Measurements from ENCODE around the gene EVPL. TPM values are rescaled to one million over a fixed set of nuclear protein-coding genes. Genes with fewer than 3 reads are reported as not detected.
"Not testable (repeated sequence)": the region's sequence is repeated elsewhere in the genome, so short reads cannot be mapped to it uniquely, and the experiment has no call there.

EVPL gene
- total and polyA plus RNA-seq, 12 donors, result 0.04 to 0.31 (median 0.05) TPM; not detected in 6

- 0% methylated on average over 69 to 72 of the region's 72 CpGs for WGBS, 2 donors
- Histone ChIP-seq H3K36me3 (peaks cover 0 to 19% (median 0%) of the 10 kb centered on the region in 9 donors), H3K27ac (peak within 1 kb of the TSS; percentile 96 to 99 (median 98)), H3K9me3 (no peaks in the 10 kb centered on the region), H3K4me1 (peaks cover 0 to 77% (median 47%) of the 10 kb centered on the region in 9 donors), H3K4me3 (peak within 1 kb of the TSS; percentile 70 to 97 (median 82)), H3K27me3 (no peaks in the 10 kb centered on the region)
- DNase-seq (peak; percentile 98 to 99), ATAC-seq (peak; percentile 97 to 99 (median 98))
- intact Hi-C loops (cut with DNase I), result loop anchor here in 2 of 10 donors (1.0 to 5.0 kb wide), 3 partner anchors 37 to 74 kb away; partner anchors contain the start of gene FBF1 (in 1 of the 2)
- TF ChIP-seq, protein P1, sequence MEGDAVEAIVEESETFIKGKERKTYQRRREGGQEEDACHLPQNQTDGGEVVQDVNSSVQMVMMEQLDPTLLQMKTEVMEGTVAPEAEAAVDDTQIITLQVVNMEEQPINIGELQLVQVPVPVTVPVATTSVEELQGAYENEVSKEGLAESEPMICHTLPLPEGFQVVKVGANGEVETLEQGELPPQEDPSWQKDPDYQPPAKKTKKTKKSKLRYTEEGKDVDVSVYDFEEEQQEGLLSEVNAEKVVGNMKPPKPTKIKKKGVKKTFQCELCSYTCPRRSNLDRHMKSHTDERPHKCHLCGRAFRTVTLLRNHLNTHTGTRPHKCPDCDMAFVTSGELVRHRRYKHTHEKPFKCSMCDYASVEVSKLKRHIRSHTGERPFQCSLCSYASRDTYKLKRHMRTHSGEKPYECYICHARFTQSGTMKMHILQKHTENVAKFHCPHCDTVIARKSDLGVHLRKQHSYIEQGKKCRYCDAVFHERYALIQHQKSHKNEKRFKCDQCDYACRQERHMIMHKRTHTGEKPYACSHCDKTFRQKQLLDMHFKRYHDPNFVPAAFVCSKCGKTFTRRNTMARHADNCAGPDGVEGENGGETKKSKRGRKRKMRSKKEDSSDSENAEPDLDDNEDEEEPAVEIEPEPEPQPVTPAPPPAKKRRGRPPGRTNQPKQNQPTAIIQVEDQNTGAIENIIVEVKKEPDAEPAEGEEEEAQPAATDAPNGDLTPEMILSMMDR (IDR thresholded peaks at IDR 0.05), result peak in 7 of 9 donors; percentile 19 to 69 (median 46)
Measured at GRCh38 chr17:75978938-75979704, 48.0 kb downstream of the EVPL start, which contains the start of the genes ACOX1 and TEN1. Gene ACOX1 (minus strand): TSS chr17:75979166. CDS start chr17:75979073, 93 bp downstream. Gene TEN1 (plus strand): TSS chr17:75979240. CDS start chr17:75986193, 6,953 bp downstream.

DNA sequence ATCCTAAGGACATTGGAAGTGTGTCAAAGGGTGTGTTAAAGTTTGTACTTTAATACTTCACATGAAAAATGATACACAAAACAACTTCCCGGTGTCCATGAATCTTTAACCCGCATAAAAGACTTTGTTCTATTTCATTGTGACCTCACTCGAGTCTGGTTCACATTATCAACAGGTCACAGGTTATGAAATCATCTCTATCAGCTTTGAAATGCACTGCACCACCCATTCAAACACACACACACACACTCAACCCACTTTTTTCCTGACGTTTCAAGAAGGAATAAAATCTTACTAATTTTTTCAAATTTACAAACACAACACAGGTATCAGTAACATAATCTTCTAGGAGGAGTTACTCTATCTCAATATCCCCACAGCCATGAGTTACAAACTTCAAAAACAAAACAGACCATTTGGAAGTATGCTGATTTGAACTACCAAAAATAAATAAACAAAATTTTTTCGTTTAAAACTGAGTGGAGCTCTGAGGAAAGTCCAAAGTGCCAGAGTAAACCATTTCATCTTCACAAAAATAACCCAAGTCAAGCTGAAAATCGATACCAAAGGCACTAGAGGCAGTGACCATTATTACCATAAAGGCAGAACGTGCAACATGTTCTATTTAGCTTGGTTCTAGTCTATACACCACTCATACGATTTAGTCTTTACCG lies 50.8 kb downstream of the EVPL start:
- Histone ChIP-seq H3K36me3 (peaks cover 0 to 45% (median 11%) of the 10 kb centered on the region in 9 donors), H3K4me1 (peaks cover 0 to 66% (median 51%) of the 10 kb centered on the region in 9 donors), H3K4me3 (peak overlapping the region in 5 of 10 donors; percentile 2 to 19 (median 10)), H3K9me3 (no peaks in the 10 kb centered on the region), H3K27ac (peak overlapping the region in 8 of 10 donors; percentile 0 to 60 (median 46)), H3K27me3 (no peaks in the 10 kb centered on the region)
- 47 to 51% methylated on average over 9 of the region's 9 CpGs for WGBS, 2 donors
- TF ChIP-seq, protein P1 (IDR thresholded peaks at IDR 0.05), result no peak
- DNase-seq, result no peak
- intact Hi-C loops (cut with DNase I), result loop anchor here in 2 of 10 donors (5.0 kb wide), 2 partner anchors 34 to 69 kb away; partner anchors contain the start of gene FBF1 (in 1 of the 2)
- ATAC-seq, result no peak

DNA sequence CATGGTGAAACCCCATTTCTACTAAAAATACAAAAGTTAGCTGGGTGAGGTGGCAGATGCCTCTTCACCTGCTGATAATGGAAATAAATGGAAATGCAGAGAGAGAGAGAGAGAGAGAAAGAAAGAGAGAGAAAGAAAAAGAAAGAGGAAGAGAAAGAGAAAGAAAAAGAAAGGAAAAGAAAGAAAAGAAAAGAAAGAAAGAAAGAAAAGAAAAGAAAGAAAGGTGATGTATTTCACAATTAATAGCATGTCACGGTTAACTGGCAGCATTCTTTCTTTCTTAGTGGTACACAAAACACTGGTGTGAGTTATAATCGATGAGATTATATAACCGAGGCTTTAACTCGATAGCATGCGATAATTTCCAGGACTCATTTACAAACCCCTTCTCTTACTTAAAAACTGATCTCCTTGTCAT lies 51.3 kb downstream of the EVPL start:
- ATAC-seq (no peak), DNase-seq (no peak)
- H3K27ac ChIP-seq, result peak overlapping the region in 9 of 10 donors; percentile 0 to 60 (median 39)
- intact Hi-C loops (cut with DNase I), result loop anchor here in 2 of 10 donors (5.0 kb wide), 2 partner anchors 33 to 68 kb away; partner anchors contain the start of gene FBF1 (in 1 of the 2)
- H3K9me3 ChIP-seq, result no peaks in the 10 kb centered on the region
- peaks cover 0 to 61% (median 45%) of the 10 kb centered on the region in 9 donors for H3K4me1 ChIP-seq
- WGBS, 2 donors, result 60 to 62% methylated on average over 5 of the region's 5 CpGs
- TF ChIP-seq, protein P1 (IDR thresholded peaks at IDR 0.05), result no peak
- peak overlapping the region in 5 of 10 donors; percentile 2 to 19 (median 10) for H3K4me3 ChIP-seq
- H3K27me3 ChIP-seq, result no peaks in the 10 kb centered on the region
- H3K36me3 ChIP-seq, result peaks cover 0 to 51% (median 11%) of the 10 kb centered on the region in 9 donors

DNA sequence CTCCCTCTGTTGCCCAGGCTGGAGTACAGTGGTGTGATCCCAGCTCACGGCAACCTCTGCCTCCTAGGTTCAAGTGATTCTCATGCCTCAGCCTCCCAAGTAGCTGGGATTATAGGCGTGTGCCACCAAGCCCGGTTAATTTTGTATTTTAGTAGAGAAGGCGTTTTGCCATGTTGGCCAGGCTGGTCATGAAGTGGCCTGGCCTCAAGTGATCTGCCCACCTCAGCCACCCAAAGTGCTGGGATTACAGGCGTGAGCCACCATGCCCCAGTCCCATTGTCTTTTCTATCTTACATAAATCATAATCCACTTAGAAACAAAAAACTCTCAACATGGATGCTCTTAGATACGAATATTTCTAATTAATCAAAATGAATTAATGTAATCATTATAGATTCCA lies 51.9 kb downstream of the EVPL start:
- peaks cover 0 to 59% (median 44%) of the 10 kb centered on the region in 9 donors for H3K4me1 ChIP-seq
- peaks cover 0 to 56% (median 11%) of the 10 kb centered on the region in 9 donors for H3K36me3 ChIP-seq
- not testable (repeated sequence) for H3K27me3 ChIP-seq, DNase-seq, H3K9me3 ChIP-seq, H3K4me3 ChIP-seq, ATAC-seq
- WGBS, 2 donors, result 93 to 96% methylated on average over 6 of the region's 6 CpGs
- intact Hi-C loops (cut with DNase I), result loop anchor here in 2 of 10 donors (5.0 kb wide), 2 partner anchors 33 to 68 kb away; partner anchors contain the start of gene FBF1 (in 1 of the 2)
- peak overlapping the region in 8 of 10 donors; percentile 1 to 60 (median 46) for H3K27ac ChIP-seq

All from heart right ventricle (tissue), 16 donors.